Measurements from ENCODE around the gene PLS1.

Gene PLS1

GRCh38 chr3:142645236-142645793 lies 49.1 kb downstream of the PLS1 start:
- DNase-seq: no peak

GRCh38 chr3:142646020-142646785 lies 50.0 kb downstream of the PLS1 start:
- DNase-seq: no peak

GRCh38 chr3:142647856-142648255 lies 51.7 kb downstream of the PLS1 start:
- no peak for DNase-seq

- DNase-seq: no peak
Observed at GRCh38 chr3:142648950-142649349, 52.8 kb downstream of the PLS1 start.

- DNase-seq: no peak
Observed at GRCh38 chr3:142650001-142650693, 54.0 kb downstream of the PLS1 start.

GRCh38 chr3:142651711-142652110 lies 55.5 kb downstream of the PLS1 start:
- no peak for DNase-seq

GRCh38 chr3:142652826-142653292 lies 56.7 kb downstream of the PLS1 start:
- DNase-seq: no peak

- no peak for DNase-seq
Observed at GRCh38 chr3:142656575-142656974, 60.4 kb downstream of the PLS1 start.

- no peak for DNase-seq
Observed at GRCh38 chr3:142657033-142657432, 60.8 kb downstream of the PLS1 start.

- no peak for DNase-seq
Observed at GRCh38 chr3:142660383-142660782, 64.2 kb downstream of the PLS1 start.

GRCh38 chr3:142660893-142661292 lies 64.7 kb downstream of the PLS1 start:
- DNase-seq: no peak

GRCh38 chr3:142663865-142664264 lies 67.7 kb downstream of the PLS1 start:
- DNase-seq: no peak

- DNase-seq: no peak
Observed at GRCh38 chr3:142664311-142664710, 68.1 kb downstream of the PLS1 start.

- DNase-seq: no peak
Observed at GRCh38 chr3:142664819-142665218, 68.6 kb downstream of the PLS1 start.

GRCh38 chr3:142670120-142670519 lies 73.9 kb downstream of the PLS1 start:
- no peak for DNase-seq

- DNase-seq: no peak
Observed at GRCh38 chr3:142676151-142676550, 80.0 kb downstream of the PLS1 start.

GRCh38 chr3:142680710-142681109 lies 84.5 kb downstream of the PLS1 start:
- DNase-seq: no peak

GRCh38 chr3:142690613-142691012 lies 94.4 kb downstream of the PLS1 start:
- DNase-seq: no peak

- DNase-seq: no peak
Observed at GRCh38 chr3:142691527-142691926, 95.3 kb downstream of the PLS1 start.

- DNase-seq: no peak
Observed at GRCh38 chr3:142693136-142693853, 97.1 kb downstream of the PLS1 start.

- no peak for DNase-seq
Observed at GRCh38 chr3:142694225-142694624, 98.0 kb downstream of the PLS1 start.

GRCh38 chr3:142705198-142705597 lies 109.0 kb downstream of the PLS1 start:
- DNase-seq: no peak

Measured in GOT3 (cell line).